ENCODE results near the gene OTOP3.

Gene OTOP3

DNA sequence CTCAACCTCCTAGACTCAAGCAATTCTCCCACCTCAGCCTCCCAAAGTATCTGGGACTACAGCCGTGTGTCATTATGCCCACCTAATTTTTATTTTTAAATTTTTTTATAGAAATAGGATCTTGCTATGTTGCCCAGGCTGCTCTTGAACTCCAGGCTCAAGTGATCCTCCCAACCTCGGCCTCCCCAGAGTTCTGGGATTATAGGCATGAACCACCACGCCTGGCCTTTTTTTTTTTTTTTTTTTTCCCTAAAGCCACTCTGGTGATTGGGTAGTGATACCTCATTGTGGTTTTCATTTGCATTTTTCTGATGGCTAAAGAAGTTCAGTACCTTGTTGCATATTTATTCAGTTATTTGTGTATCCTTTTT lies 50.5 kb downstream of the OTOP3 start:
- DNase-seq (ENCODE audit: low read depth): no peak

DNA sequence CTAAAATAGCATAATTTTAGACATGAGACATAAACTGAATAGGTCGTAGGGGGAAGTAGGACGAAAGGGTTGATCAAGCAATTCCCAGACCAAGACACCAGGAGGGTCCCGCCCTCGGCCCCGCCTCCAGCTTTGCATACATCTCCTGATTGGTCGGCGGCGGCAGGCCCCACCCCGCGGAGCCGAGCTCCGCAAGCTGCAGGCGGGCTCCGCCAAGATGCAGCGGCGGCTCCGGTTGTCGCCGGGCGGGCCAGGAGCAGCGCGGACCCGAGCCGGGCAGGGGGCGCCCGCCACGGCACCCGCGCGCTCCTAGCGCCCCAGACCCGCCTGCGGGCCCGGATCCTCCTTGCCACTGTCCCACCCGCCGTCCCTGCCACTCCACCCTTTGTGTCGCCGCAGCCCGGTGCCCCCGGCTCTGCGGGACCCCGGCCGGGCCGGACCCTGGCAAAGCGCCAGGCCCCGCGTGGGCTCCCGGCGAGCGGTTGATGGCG lies 51.8 kb downstream of the OTOP3 start, which contains the start of gene CDR2L:
Gene CDR2L, plus strand, starts transcription at position 215 of the 491 bp plus-strand sequence. CDS start 412 bp downstream, outside the sequence.
- DNase-seq (ENCODE audit: low read depth): no peak

DNA sequence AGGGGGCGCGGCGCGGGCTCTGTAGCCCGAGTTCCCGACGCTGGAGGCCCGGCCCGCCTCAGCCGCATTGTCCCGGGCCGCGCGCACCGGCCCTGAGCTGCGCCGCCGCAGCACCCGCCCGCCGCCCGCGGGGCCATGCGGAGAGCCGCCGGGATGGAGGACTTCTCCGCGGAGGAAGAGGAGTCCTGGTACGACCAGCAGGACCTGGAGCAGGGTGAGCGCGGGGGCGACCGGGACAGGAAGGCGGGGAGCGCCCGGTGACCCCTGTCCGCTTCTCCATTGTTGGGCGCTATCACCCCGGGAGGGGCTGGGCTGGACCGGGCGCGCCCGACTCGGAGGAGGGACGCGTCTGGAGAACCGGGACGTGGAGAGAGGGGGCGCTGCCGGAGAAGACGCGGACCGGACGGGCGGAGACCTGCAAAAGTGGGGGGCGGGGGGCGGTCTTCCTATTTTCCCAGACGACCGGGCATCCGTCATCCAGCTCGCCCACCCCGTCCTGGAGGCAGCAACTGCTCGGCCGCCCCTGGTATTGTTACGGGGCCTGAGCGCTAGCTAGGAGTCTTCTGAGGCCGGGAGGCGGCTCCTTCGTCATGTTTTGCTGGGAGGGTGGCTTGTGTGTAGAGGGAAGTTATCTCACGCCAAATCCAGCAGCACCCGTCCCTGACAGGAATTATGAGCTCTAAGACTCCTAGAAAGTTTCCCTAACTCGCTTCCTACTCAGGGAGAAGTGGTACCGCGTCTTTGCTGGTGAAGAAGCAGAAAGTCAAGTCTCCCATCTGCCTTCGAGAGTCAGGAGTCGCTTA lies 52.4 kb downstream of the OTOP3 start:
- no peak for DNase-seq (ENCODE audit: low read depth)

DNA sequence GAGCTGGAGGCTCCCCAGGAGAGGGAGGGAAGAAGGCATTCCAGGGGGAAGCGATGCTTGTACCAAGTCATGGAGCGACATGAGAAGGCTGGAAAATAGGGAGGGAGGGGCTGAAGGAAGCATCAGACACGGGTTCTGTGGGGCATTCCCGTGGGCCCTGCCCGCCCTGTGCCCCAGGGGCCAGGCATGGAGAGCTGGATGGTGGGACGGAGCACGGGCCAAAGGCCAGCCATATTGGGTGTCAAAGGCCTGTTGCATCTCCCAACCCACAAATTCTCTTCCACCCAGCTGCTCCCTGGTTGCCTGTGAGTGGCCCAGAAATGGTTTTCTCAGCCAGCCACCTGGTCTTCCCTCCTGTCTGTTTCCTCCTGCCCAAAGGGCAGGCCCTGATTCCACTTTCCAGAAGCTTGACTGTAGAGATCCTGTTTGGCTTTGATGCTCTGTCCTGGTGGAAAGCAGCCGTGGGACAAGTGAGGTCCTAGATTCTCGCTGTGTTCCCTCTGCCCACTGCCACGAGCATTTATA lies 54.9 kb downstream of the OTOP3 start:
- no peak for DNase-seq (ENCODE audit: low read depth)

DNA sequence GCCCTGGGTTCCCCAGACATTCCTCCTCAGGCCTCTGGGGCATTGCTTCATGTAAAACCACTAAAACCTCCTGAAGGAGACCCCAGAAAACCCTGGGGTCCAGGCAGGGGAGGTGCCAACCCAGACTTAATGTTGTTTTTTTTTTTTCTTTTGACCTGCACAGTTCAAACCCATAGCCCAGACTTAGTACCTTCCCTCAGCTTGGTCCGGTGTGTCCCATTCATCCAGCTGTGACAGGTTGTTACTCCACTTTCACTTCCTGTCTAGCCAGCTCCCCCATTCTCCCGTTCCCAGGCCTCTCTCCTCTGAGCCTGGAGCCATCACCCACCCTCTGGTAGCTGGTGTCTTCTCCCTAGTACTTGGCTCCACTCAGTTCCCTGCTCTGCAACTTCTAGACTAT lies 56.5 kb downstream of the OTOP3 start:
- no peak for DNase-seq (ENCODE audit: low read depth)

DNA sequence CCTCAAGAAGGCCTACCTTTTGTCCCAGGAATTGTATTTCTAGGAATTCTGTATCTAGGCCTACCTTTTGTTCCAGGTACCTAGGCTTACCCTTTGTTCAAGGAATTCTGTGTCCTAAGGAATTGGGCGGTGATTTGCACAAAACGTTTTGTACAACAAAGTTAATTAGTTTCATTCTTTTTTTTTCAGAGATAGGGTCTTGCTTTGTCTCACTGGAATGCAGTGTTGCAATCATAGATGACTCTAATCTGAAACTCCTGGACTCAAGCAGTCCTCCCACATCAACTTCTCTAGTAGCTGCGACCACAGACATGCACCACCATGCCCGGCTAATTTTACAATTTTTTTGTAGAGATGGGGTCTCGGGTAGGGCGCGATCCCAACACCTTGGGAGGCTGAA lies 58.7 kb downstream of the OTOP3 start:
- DNase-seq (ENCODE audit: low read depth): no peak

DNA sequence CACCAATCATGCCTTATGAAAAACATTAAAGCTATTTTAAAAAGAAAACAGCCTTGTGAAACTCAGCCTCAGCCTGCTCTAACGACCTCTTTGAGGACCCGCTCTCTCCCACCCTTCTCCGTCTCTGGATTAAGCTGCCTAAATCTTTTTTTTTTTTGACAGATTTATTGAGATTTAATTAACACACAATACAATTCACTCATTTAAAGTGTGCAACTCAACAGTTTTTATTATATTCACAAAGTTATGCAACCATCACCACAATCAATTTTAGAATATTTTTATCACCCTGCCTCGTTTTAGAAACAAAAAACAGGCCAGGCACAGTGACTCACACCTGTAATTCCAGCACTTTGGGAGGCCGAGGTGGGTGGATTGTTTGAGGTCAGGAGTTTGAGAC lies 60.1 kb downstream of the OTOP3 start:
- DNase-seq (ENCODE audit: low read depth): no peak

DNA sequence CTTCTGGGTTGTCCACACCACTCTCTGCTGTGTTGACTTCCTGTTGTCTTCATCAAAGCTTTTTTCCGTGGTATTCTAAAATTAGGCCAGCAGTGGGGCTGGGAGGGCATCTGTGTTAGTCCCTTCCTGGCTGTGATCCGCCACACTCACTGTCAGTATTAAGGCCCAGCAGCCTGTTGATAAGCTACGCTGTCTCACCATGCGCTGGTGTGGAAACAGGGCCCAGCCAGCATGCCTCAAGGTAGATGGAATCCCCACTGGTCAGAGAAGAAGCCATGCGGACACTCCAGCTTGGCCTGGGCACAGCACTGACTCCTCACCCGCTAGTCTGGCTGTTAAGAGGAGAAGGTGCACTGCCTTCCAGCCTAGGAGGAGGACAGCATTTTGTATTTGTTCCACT lies 63.1 kb downstream of the OTOP3 start:
- no peak for DNase-seq (ENCODE audit: low read depth)

DNA sequence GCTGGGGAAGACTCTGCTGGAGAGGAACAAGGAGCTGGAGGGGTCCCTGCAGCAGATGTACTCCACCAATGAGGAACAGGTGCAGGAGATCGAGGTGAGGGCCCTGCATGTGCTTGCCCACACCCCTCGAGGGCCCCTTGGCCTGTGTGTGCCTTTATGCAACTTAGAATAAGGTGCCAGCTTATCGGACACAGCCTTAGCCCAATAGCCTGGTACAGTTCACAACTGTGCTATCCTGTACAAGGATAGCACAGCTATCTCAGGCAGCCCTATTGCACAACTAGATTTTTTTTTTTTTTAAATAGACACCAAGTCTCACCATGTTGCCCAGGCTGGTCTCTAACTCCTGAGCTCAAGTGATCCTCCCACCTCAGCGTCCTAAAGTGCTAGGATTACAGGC lies 63.8 kb downstream of the OTOP3 start:
- no peak for DNase-seq (ENCODE audit: low read depth)
